GM10248 (cell line): Measurements from ENCODE around the gene ZMYND10.
"Not testable (repeated sequence)": the region's sequence is repeated elsewhere in the genome, so short reads cannot be mapped to it uniquely, and the experiment has no call there.

ENCODE experiments used
- CTCF ChIA-PET: fragments of 300-600 bp; sonication (Branson Sonifier 250); formaldehyde crosslinking; extraction: SDS; loops from one replicate; lab custom pipeline; 2021; ENCODE audit warnings: antibody characterized with exemption; lab: Yijun Ruan, JAX
- POLR2A ChIA-PET: fragments of 350-650 bp; sonication (Branson Sonifier 250); formaldehyde crosslinking; extraction: SDS; loops from one replicate; lab custom pipeline; 2020; ENCODE audit warnings: antibody characterized with exemption; lab: Yijun Ruan, JAX
- DNase-seq: peaks from one replicate; pipeline ENCODE4 v3.0.0; 2012; ENCODE audit errors: extremely low spot score
- TF ChIP-seq, protein P1 (sequence below): IDR thresholded peaks from 2 replicates; pipeline ENCODE4 v1.5.1; 2012; ENCODE audit warnings: mild to moderate bottlenecking, low read depth; ENCODE audit errors: extremely low read depth, missing control alignments, control extremely low read depth

Gene ZMYND10

DNA sequence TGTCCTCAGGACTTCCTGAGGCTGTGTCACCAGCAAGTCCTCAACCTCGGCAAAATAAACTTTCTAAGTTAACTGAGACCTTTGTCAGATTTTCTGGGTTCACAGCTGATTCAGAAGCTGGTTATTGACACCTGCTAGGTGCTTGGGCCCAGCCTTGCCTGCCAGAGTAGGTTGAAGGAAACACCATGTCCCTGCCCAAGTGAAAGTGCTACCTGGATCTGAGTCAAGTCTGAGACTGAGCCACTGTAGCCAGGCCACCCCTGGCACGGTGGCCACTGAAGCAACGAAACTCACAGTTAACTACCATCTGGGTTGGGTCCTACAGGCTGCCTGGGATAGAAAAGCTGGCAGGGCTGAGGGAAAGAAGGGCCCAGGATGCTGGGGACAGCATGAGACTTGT lies 31.2 kb downstream of the ZMYND10 start:
- DNase-seq: no peak
- ChIA-PET POLR2A (interaction anchor here (1.1 kb wide), 1 partner anchor 10 kb away, joined by 3 read pairs; no protein-coding TSS in a partner anchor), CTCF (interaction anchor here (1.0 to 2.5 kb wide), 3 partner anchors 9 to 16 kb away, joined by 3 to 18 read pairs (median 5); partner anchors contain the start of gene HYAL2)
- TF ChIP-seq, protein P1, sequence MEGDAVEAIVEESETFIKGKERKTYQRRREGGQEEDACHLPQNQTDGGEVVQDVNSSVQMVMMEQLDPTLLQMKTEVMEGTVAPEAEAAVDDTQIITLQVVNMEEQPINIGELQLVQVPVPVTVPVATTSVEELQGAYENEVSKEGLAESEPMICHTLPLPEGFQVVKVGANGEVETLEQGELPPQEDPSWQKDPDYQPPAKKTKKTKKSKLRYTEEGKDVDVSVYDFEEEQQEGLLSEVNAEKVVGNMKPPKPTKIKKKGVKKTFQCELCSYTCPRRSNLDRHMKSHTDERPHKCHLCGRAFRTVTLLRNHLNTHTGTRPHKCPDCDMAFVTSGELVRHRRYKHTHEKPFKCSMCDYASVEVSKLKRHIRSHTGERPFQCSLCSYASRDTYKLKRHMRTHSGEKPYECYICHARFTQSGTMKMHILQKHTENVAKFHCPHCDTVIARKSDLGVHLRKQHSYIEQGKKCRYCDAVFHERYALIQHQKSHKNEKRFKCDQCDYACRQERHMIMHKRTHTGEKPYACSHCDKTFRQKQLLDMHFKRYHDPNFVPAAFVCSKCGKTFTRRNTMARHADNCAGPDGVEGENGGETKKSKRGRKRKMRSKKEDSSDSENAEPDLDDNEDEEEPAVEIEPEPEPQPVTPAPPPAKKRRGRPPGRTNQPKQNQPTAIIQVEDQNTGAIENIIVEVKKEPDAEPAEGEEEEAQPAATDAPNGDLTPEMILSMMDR: no peak

DNA sequence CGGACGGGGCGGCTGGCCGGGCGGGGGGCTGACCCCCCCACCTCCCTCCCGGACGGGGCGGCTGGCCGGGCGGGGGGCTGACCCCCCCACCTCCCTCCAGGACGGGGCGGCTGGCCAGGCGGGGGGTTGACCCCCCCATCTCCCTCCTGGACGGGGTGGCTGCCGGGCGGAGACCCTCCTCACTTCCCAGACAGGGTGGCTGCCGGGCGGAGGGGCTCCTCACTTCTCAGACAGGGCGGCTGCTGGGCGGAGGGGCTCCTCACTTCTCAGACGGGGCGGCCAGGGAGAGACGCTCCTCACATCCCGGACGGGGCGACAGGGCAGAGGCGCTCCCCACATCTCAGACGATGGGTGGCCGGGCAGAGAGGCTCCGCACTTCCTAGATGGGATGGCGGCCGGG lies 33.5 kb downstream of the ZMYND10 start:
- POLR2A ChIA-PET, DNase-seq, CTCF ChIA-PET: not testable (repeated sequence)

DNA sequence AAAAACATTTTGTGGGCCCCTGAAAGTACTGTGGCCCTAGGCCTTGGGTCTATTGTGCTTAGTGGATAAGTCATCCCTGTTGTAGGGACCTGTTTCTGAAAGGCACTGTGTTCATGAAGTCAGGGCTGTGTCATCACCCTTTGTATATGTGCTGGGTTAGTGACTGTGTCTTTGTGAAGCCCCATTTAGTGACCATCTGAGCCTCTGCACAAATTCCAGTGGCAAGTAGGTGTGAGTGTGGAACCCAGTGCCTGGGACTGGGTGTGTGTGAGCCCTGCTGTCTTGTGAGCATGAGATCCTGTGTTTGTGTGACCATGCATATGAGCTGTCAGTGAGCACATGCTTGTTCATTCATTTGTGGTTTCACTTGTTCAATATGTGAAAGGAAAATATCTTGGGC lies 40.9 kb downstream of the ZMYND10 start:
- ChIA-PET CTCF (interaction anchor here (1.6 to 3.6 kb wide), 3 partner anchors 9 to 19 kb away, joined by 4 to 16 read pairs (median 5); partner anchors contain the start of gene HYAL2), POLR2A (interaction anchor here (0.6 kb wide), 1 partner anchor 32 kb away, joined by 4 read pairs; no protein-coding TSS in a partner anchor)
- DNase-seq: no peak
- TF ChIP-seq, protein P1: no peak

DNA sequence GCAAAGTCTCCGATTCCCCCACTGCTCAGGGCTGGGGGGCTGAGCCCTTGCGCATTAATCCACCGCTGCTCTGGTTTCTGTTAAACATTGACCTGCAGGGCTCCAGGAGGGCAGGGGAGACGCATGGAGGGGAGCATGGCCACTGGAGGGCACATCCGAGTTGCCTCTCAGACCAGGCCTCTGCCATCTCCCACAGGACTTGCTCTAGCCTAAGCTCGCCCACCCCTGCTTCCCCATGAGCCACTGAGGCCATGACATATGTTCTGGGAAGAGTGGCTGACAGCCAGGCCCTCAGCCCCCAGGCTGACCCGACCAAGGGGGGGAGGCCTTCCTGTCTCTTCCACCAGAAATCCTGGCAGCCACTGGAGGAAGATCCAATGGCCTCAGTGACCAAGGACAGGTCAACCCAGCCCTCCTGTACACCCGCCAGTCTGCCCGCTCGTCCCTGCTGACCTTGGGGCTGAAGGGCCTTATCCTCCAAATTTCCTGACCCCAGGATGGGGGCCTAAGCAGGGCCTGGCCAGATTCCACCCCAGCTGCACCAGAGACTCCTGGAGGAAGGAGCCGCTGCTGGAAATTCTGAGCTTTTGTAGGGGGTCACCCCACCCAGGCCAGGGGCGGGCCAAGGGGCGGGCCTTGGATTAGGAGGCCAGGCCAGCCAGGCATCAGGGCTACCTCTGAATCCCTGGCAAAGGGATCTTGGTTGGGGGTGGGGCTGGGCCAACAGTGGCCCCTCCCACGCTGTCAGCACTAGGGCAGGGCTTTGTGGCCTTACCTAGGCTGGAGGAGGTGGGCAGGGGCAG lies 42.3 kb downstream of the ZMYND10 start, which contains the start of gene HYAL1:
Gene HYAL1, minus strand, starts transcription at position 562 of the 803 bp plus-strand sequence. CDS start 618 bp downstream, outside the sequence.
- no peak for DNase-seq
- CTCF ChIA-PET: interaction anchor here (1.5 kb wide), 1 partner anchor 19 kb away, joined by 4 read pairs; the partner anchor contains the start of gene HYAL2
- TF ChIP-seq, protein P1: no peak
- POLR2A ChIA-PET: interaction anchor here (0.6 kb wide), 1 partner anchor 25 kb away, joined by 4 read pairs; no protein-coding TSS in a partner anchor

DNA sequence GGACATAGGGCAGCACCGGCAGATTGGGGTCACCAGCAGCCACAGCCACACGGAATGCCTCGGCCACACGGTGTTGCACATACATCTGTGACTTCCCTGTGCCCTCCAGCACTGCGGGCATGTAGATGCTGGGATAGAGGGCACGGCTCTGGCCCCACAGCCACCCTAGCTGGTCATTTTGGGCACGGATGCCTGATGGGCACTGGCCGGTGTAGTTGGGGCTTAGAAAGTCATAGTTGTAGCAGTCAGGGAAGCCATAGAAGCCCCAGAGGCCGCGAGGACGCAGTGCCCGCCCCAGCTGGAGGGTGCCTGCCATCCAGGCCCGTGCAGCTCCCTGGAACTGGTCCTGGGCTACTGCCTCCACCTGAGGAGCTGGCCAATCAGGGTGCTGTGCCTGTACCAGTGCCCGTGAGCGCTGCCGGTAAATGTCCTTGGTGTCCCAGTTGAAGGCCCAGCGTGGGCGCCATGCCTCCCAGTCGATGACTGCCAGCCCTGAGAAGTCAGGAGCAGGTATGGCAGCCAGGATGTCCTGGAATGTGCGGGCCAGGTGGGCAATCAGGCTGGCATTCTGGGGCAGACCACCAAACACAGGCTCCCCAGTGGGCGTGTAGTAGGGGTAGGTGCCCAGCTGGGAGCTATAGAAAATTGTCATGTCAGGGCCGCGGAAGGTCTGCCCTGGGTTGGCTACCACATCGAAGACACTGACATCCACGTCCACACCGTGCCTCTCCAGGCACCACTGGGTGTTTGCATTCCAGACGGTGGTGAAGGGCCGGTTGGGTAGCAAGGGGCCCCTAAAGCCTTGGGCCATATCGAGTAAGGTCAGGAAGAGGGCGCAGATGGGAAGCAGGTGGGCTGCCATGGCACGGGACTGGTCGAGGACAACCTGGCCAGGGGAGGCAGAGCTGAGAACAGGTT lies 43.2 kb downstream of the ZMYND10 start:
- POLR2A ChIA-PET: interaction anchor here (0.6 kb wide), 1 partner anchor 26 kb away, joined by 4 read pairs; no protein-coding TSS in a partner anchor
- DNase-seq: no peak
- TF ChIP-seq, protein P1: no peak
- CTCF ChIA-PET: interaction anchor here (1.3 to 1.5 kb wide), 3 partner anchors 16 to 23 kb away, joined by 3 to 4 read pairs (median 3); partner anchors contain the start of genes HYAL2 and LSMEM2

DNA sequence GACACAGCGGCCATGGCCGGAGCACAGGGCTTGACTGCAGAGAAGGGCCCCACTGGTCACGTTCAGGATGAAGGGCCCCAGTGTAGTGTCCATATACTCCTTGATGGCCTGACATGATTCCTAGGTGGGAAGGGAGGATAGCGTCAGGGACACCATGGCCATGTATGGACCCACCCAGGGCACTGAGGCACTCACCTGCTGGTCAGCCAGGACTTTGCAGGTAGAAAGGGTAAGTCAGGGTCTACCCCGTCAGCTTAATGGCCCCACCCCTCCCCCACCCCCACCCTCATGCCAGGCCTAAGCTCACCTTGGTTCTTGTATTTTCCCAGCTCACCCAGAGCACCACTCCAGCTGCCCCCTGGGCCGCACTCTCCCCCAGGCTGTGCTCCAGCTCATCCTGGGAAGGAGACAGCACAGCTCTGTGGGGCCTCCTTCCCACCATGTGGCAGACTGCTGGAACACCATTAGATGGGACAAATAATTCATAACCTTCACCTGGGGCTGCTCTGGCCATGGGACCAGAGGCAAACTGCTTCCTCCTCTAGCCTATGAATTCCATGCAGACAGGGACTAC lies 44.8 kb downstream of the ZMYND10 start:
- CTCF ChIA-PET: interaction anchor here (1.0 kb wide), 1 partner anchor 23 kb away, joined by 5 read pairs; no protein-coding TSS in a partner anchor
- TF ChIP-seq, protein P1: no peak
- no peak for DNase-seq
- POLR2A ChIA-PET: no interaction called here
